HFFc6 (cell line): ENCODE data around the gene B3GALNT1. TPM values are rescaled to one million over a fixed set of nuclear protein-coding genes. Genes with fewer than 3 reads are reported as not detected.

ENCODE experiments used
- DNase-seq: peaks from one replicate; pipeline ENCODE4 v3.0.0-alpha.2; 2018
- H3K27ac Mint-ChIP-seq: 2 replicates; pipeline ENCODE4 v1.8.0; 2020; ENCODE audit warnings: mild to moderate bottlenecking, mixed read lengths
- H3K27me3 Mint-ChIP-seq: 2 replicates; pipeline ENCODE4 v1.8.0; 2021; ENCODE audit warnings: mild to moderate bottlenecking, moderate library complexity, mixed read lengths; ENCODE audit not compliant: insufficient read depth
- H3K36me3 Mint-ChIP-seq: 2 replicates; pipeline ENCODE4 v1.8.0; 2021; ENCODE audit warnings: low read depth, mixed read lengths
- H3K4me1 Mint-ChIP-seq: 2 replicates; pipeline ENCODE4 v1.8.0; 2020; ENCODE audit warnings: low read depth, mixed read lengths
- H3K4me3 Mint-ChIP-seq: 2 replicates; pipeline ENCODE4 v1.8.0; 2020; ENCODE audit warnings: mild to moderate bottlenecking, moderate library complexity, mixed read lengths
- H3K9me3 Mint-ChIP-seq: 2 replicates; pipeline ENCODE4 v1.8.0; 2020; ENCODE audit warnings: mild to moderate bottlenecking, mixed read lengths
- total RNA-seq, 6 experiments: library from RNA; stranded (reverse); fragmentation: NEBNext Ultra II Directional; extraction: Animal tissue kit (Norgen Biotek cat#: 25700); gene quantifications; 2 replicates in 1 of 6; 3 replicates in 5 of 6; pipeline ENCODE4 v1.2.3, GENCODE V29; 2021
- TF ChIP-seq, protein P1 (sequence below): fragments of 200-600 bp; sonication (generic); IDR thresholded peaks from 2 replicates; pipeline ENCODE4 v1.5.0; 2021; ENCODE audit warnings: antibody characterized with exemption, mild to moderate bottlenecking

Gene B3GALNT1
- total RNA-seq, 6 experiments from 2014 or later, result 0.37 to 3.8 (median 0.66) TPM

- Mint-ChIP-seq H3K36me3 (no peaks in the 10 kb centered on the region), H3K4me3 (no peak overlapping the region), H3K27me3 (no peaks in the 10 kb centered on the region), H3K9me3 (no peaks in the 10 kb centered on the region), H3K4me1 (no peaks in the 10 kb centered on the region), H3K27ac (no peak overlapping the region)
- DNase-seq, result no peak
- TF ChIP-seq, protein P1, sequence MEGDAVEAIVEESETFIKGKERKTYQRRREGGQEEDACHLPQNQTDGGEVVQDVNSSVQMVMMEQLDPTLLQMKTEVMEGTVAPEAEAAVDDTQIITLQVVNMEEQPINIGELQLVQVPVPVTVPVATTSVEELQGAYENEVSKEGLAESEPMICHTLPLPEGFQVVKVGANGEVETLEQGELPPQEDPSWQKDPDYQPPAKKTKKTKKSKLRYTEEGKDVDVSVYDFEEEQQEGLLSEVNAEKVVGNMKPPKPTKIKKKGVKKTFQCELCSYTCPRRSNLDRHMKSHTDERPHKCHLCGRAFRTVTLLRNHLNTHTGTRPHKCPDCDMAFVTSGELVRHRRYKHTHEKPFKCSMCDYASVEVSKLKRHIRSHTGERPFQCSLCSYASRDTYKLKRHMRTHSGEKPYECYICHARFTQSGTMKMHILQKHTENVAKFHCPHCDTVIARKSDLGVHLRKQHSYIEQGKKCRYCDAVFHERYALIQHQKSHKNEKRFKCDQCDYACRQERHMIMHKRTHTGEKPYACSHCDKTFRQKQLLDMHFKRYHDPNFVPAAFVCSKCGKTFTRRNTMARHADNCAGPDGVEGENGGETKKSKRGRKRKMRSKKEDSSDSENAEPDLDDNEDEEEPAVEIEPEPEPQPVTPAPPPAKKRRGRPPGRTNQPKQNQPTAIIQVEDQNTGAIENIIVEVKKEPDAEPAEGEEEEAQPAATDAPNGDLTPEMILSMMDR, result no peak
Observed at GRCh38 chr3:161083131-161083530, 22.0 kb downstream of the B3GALNT1 start.

DNA sequence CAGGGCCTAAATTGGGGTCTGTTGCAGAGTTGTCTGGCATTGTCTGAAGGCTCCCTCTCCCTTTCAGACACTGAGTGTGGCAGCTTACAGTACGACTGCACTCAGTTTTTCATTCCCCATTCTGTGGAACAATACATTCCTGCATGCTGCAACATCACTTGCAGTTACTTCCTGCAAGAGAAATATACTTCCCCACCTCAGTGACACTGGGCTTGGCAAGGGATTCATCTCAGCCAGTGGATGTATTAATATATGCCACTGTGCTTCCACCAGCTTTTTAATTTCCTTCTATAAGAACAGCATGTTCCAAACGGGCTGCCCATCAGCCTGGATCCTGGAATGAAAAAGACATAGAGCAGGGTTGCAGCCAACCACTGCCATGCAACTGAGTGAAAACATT, 23.1 kb downstream of the B3GALNT1 start:
- DNase-seq, result no peak
- Mint-ChIP-seq H3K36me3 (no peaks in the 10 kb centered on the region), H3K27me3 (no peaks in the 10 kb centered on the region), H3K27ac (no peak overlapping the region), H3K4me3 (no peak overlapping the region), H3K4me1 (no peaks in the 10 kb centered on the region), H3K9me3 (no peaks in the 10 kb centered on the region)
- TF ChIP-seq, protein P1, result no peak

DNA sequence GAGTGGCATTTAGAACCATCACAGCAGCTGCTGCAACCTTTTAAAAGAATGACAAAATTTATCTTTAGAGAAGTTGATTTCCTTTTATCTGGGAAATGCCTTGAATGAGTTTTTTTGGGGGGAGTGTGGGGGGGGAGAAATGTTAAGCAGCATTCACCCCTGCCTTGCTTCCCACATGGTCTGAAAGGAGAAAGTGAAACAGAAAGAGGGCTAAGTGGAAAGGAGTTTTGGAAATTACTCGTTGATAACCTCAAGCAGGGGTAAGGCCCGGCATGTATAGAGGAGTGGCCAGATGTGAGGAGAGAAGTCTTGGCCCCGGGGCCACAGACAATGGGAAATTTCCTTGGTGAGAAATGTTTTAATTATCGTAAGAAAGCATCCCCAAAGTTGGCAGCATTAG, 23.5 kb downstream of the B3GALNT1 start:
- no peak overlapping the region for H3K27ac Mint-ChIP-seq
- no peaks in the 10 kb centered on the region for H3K4me1 Mint-ChIP-seq
- H3K36me3 Mint-ChIP-seq, result no peaks in the 10 kb centered on the region
- H3K9me3 Mint-ChIP-seq, result no peaks in the 10 kb centered on the region
- no peaks in the 10 kb centered on the region for H3K27me3 Mint-ChIP-seq
- DNase-seq, result no peak
- TF ChIP-seq, protein P1, result no peak
- H3K4me3 Mint-ChIP-seq, result no peak overlapping the region

DNA sequence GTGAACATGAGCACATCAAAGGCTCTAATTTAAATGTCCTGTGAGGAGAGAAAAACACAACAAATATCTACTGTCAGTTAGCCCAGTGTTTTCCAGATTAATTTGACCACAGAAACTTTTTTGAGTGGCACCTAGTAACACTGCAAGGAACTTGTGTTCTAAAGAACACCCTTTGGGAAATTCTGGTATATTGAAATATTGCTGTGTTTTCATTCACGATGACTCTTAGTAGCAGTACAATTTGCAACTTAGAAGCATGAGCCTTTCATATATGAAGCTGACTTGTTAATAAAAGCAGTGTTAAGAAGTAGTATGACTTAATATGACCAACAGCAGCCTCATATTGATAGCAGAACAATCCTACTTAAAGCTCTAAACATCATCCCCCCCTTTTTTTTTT, 32.0 kb downstream of the B3GALNT1 start:
- no peak for DNase-seq
- TF ChIP-seq, protein P1, result no peak
- H3K4me3 Mint-ChIP-seq, result no peak overlapping the region
- no peaks in the 10 kb centered on the region; the same call in 1 of the 2 replicates for H3K9me3 Mint-ChIP-seq
- no peaks in the 10 kb centered on the region for H3K36me3 Mint-ChIP-seq
- no peak overlapping the region for H3K27ac Mint-ChIP-seq
- H3K27me3 Mint-ChIP-seq, result no peaks in the 10 kb centered on the region
- H3K4me1 Mint-ChIP-seq, result peaks cover 5% of the 10 kb centered on the region; the same call in 1 of the 2 replicates

DNA sequence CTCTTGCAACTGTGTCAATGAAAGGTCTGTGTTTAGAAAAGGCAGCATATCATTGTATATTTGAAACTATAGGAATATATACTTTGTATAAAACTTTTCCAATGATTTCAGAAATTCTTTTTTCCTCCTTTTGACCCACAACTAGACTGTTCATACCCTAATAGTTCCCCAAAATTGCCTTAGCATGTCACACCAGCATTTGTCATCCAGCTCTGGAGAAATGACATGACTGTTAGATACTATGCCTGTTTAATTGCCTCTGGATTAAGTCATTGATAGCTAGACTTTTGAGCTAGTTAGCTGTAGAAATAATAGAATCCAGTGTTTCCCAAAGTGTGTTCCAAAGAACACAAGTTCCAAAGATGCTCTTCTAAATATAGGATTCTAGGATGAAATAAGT, 32.4 kb downstream of the B3GALNT1 start:
- Mint-ChIP-seq H3K36me3 (no peaks in the 10 kb centered on the region), H3K4me3 (no peak overlapping the region), H3K4me1 (peaks cover 5% of the 10 kb centered on the region; the same call in 1 of the 2 replicates), H3K27me3 (no peaks in the 10 kb centered on the region), H3K27ac (no peak overlapping the region), H3K9me3 (no peaks in the 10 kb centered on the region; the same call in 1 of the 2 replicates)
- TF ChIP-seq, protein P1, result no peak
- DNase-seq, result no peak

- no peak overlapping the region for H3K27ac Mint-ChIP-seq
- TF ChIP-seq, protein P1, result no peak
- no peaks in the 10 kb centered on the region; the same call in 1 of the 2 replicates for H3K9me3 Mint-ChIP-seq
- H3K4me3 Mint-ChIP-seq, result no peak overlapping the region
- peaks cover 5% of the 10 kb centered on the region; the same call in 1 of the 2 replicates for H3K4me1 Mint-ChIP-seq
- no peak for DNase-seq
- H3K27me3 Mint-ChIP-seq, result no peaks in the 10 kb centered on the region
- H3K36me3 Mint-ChIP-seq, result no peaks in the 10 kb centered on the region
Observed at GRCh38 chr3:161072211-161072621, 32.9 kb downstream of the B3GALNT1 start.
